ENCODE results near the gene DDX24. TPM values are rescaled to one million over a fixed set of nuclear protein-coding genes. Genes with fewer than 3 reads are reported as not detected.

DDX24 gene
- polyA plus RNA-seq, 2 of the 4 experiments (the other 2 are of a cell fraction), result 121 to 161 TPM

GRCh38 chr14:94122438-94122837 lies 41.4 kb upstream of the DDX24 start:
- Histone ChIP-seq H3K4me3 (no peak overlapping the region), H3K9me3 (peaks cover 13% of the 10 kb centered on the region; the same call in 1 of the 3 replicates), H3K4me1 (no peaks in the 10 kb centered on the region), H3K4me2 (no peak overlapping the region), H3K27ac (no peak overlapping the region)
- WGBS (ENCODE audit: missing lambda C conversion rate), result 20% methylated on average over 2 of the region's 3 CpGs
- ATAC-seq (no peak), DNase-seq (ENCODE audit: low read depth in 1 of 2, low spot score in 1 of 2) (no peak), FAIRE-seq (no peak)
- no peak for TF ChIP-seq ELK1 (IDR thresholded peaks at IDR 0.05; ENCODE audit: low read depth, low read length)
- TF ChIP-seq CBX2 (IDR thresholded peaks at IDR 0.05; ENCODE audit: borderline replicate concordance, low read depth), result no peak
- no peak for TF ChIP-seq FOXS1 (CRISPR knock-in tag; IDR thresholded peaks at IDR 0.05)
- no peak for TF ChIP-seq RARB (CRISPR knock-in tag; IDR thresholded peaks at IDR 0.05)
- no peak for TF ChIP-seq SREBF2 (IDR thresholded peaks at IDR 0.05)
- TF ChIP-seq KDM5A (IDR thresholded peaks at IDR 0.05), result no peak
- TF ChIP-seq SMC3 (IDR thresholded peaks at IDR 0.05), result no peak
- TF ChIP-seq EP300 (IDR thresholded peaks at IDR 0.05), result no peak
- TF ChIP-seq BHLHE40 (IDR thresholded peaks at IDR 0.05; ENCODE audit: low read depth, low read length), result no peak
- no peak for TF ChIP-seq ZSCAN20 (CRISPR knock-in tag; IDR thresholded peaks at IDR 0.05)
- no peak for TF ChIP-seq MAX (IDR thresholded peaks at IDR 0.05)
- TF ChIP-seq RNF2 (IDR thresholded peaks at IDR 0.05; ENCODE audit: borderline replicate concordance, low read depth), result no peak
- TF ChIP-seq CHD4 (IDR thresholded peaks at IDR 0.05; ENCODE audit: borderline replicate concordance), result no peak
- no peak for TF ChIP-seq JUNB (IDR thresholded peaks at IDR 0.05)
- ChIA-PET POLR2A (no interaction called here), CTCF (interaction anchor here (0.7 to 1.3 kb wide), 4 partner anchors 10 to 44 kb away, joined by 3 to 7 read pairs (median 4); no protein-coding TSS in a partner anchor)

GRCh38 chr14:94121485-94121884 lies 40.5 kb upstream of the DDX24 start:
- DNase-seq (ENCODE audit: low read depth in 1 of 2, low spot score in 1 of 2) (no peak), FAIRE-seq (no peak), ATAC-seq (no peak)
- WGBS (ENCODE audit: missing lambda C conversion rate), result 0% methylated on average over 3 of the region's 3 CpGs
- peaks cover 13% of the 10 kb centered on the region; the same call in 1 of the 3 replicates for H3K9me3 ChIP-seq
- H3K27ac ChIP-seq, result no peak overlapping the region
- CTCF ChIA-PET, result interaction anchor here (1.3 kb wide), 2 partner anchors 11 to 16 kb away, joined by 3 to 7 read pairs; no protein-coding TSS in a partner anchor
- no peaks in the 10 kb centered on the region for H3K4me1 ChIP-seq
- POLR2A ChIA-PET, result no interaction called here
- no peak overlapping the region for H3K4me3 ChIP-seq
- no peak overlapping the region for H3K4me2 ChIP-seq
- no peak for TF ChIP-seq ELK1 (IDR thresholded peaks at IDR 0.05; ENCODE audit: low read depth, low read length)
- no peak for TF ChIP-seq ZNF302 (CRISPR knock-in tag; IDR thresholded peaks at IDR 0.05)
- no peak for TF ChIP-seq RAD21 (conservative IDR thresholded peaks at IDR 0.05 in 1 of 2, IDR thresholded peaks at IDR 0.05 in 1 of 2)

GRCh38 chr14:94120667-94121340 lies 39.8 kb upstream of the DDX24 start:
- H3K4me1 ChIP-seq, result no peaks in the 10 kb centered on the region
- ATAC-seq, result no peak
- no peak overlapping the region for H3K4me3 ChIP-seq
- no peak overlapping the region for H3K4me2 ChIP-seq
- FAIRE-seq, result no peak
- no peak for DNase-seq (ENCODE audit: low read depth in 1 of 2, low spot score in 1 of 2)
- POLR2A ChIA-PET, result no interaction called here
- WGBS (ENCODE audit: missing lambda C conversion rate), result 25% methylated on average over 5 of the region's 5 CpGs
- no peak overlapping the region for H3K27ac ChIP-seq
- CTCF ChIA-PET, result no interaction called here
- peaks cover 13% of the 10 kb centered on the region; the same call in 1 of the 3 replicates for H3K9me3 ChIP-seq
- no peak for TF ChIP-seq HES2 (IDR thresholded peaks at IDR 0.05)
- no peak for TF ChIP-seq GATA3 (IDR thresholded peaks at IDR 0.05; ENCODE audit: borderline replicate concordance)
- no peak for TF ChIP-seq RNF2 (IDR thresholded peaks at IDR 0.05; ENCODE audit: borderline replicate concordance, low read depth)
- no peak for TF ChIP-seq NR3C1 (IDR thresholded peaks at IDR 0.05)
- TF ChIP-seq HOXA7 (CRISPR knock-in tag; IDR thresholded peaks at IDR 0.05), result no peak
- no peak for TF ChIP-seq E2F6 (IDR thresholded peaks at IDR 0.05; ENCODE audit: borderline replicate concordance, low read depth)
- TF ChIP-seq HOXB13 (CRISPR knock-in tag; IDR thresholded peaks at IDR 0.05; ENCODE audit: low read depth), result no peak
- no peak for TF ChIP-seq PHF8 (IDR thresholded peaks at IDR 0.05; ENCODE audit: borderline replicate concordance, low read depth)

Measured in A549 (cell line).